ENCODE measurements around the gene TUBA4B.
A peak's percentile ranks its signal among the peaks of the same experiment; 100 is the strongest.

TUBA4B gene

GRCh38 chr2:219252900-219253752, at the start of gene TUBA4B:
TSS of gene TUBA4B (plus strand) at chr2:219253243. CDS start at chr2:219253408, 165 bp downstream.
- DNase-seq, result no peak

GRCh38 chr2:219204425-219205164, 48.4 kb upstream of the TUBA4B start:
- no peak for DNase-seq

GRCh38 chr2:219205165-219205538, 47.9 kb upstream of the TUBA4B start:
- no peak for DNase-seq

- DNase-seq, result no peak
These were observed 47.1 kb upstream of the TUBA4B start for GRCh38 chr2:219205981-219206327.

- DNase-seq, result peak; percentile 92
These were observed 46.5 kb upstream of the TUBA4B start, which contains the start of gene ZFAND2B for GRCh38 chr2:219206328-219207133. TSS of gene ZFAND2B (plus strand) at chr2:219206782. CDS start at chr2:219206988, 206 bp downstream.

- DNase-seq, result no peak
These were observed 45.7 kb upstream of the TUBA4B start for GRCh38 chr2:219207134-219207883.

- no peak for DNase-seq
These were observed 44.9 kb upstream of the TUBA4B start for GRCh38 chr2:219207884-219208740.

GRCh38 chr2:219209236-219210195, 43.5 kb upstream of the TUBA4B start:
- DNase-seq, result no peak

- no peak for DNase-seq
These were observed 42.7 kb upstream of the TUBA4B start for GRCh38 chr2:219210196-219210885.

- DNase-seq, result no peak
These were observed 42.1 kb upstream of the TUBA4B start for GRCh38 chr2:219210886-219211362.

- no peak for DNase-seq
These were observed 40.0 kb upstream of the TUBA4B start for GRCh38 chr2:219213026-219213415.

- no peak for DNase-seq
These were observed 39.5 kb upstream of the TUBA4B start for GRCh38 chr2:219213486-219214071.

- DNase-seq, result no peak
These were observed 38.9 kb upstream of the TUBA4B start for GRCh38 chr2:219214141-219214540.

GRCh38 chr2:219214786-219215185, 38.3 kb upstream of the TUBA4B start:
- DNase-seq, result no peak

- no peak for DNase-seq
These were observed 37.0 kb upstream of the TUBA4B start for GRCh38 chr2:219215871-219216534.

GRCh38 chr2:219216535-219216915, 36.5 kb upstream of the TUBA4B start:
- no peak for DNase-seq

GRCh38 chr2:219218217-219218731, 34.8 kb upstream of the TUBA4B start:
- DNase-seq, result peak; percentile 69
